SU-DHL-6 (cell line): ENCODE results near the gene PRCD.
"Not testable (repeated sequence)": the region's sequence is repeated elsewhere in the genome, so short reads cannot be mapped to it uniquely, and the experiment has no call there.

Source experiments
- H2AFZ ChIP-seq: fragments of 200-600 bp; sonication (generic); 2 replicates; pipeline ENCODE4 v1.6.1; 2014; ENCODE audit warnings: low read depth, mild to moderate bottlenecking, moderate library complexity, mixed read lengths, antibody characterized with exemption, low read length; ENCODE audit not compliant: severe bottlenecking
- H3F3A ChIP-seq: fragments of 200-600 bp; shearing (Covaris generic); 2 replicates; pipeline ENCODE4 v1.6.0; 2016; ENCODE audit warnings: antibody characterized with exemption, mild to moderate bottlenecking; ENCODE audit not compliant: insufficient read depth
- H3K27ac ChIP-seq: fragments of 200-600 bp; sonication (generic); 2 replicates; pipeline ENCODE4 v1.5.1; 2016; ENCODE audit warnings: low read depth, mild to moderate bottlenecking, low read length, moderate library complexity, mixed read lengths
- H3K27me3 ChIP-seq: fragments of 200-600 bp; sonication (generic), shearing (Covaris generic); 2 replicates; pipeline ENCODE4 v1.6.0; 2014; ENCODE audit warnings: mild to moderate bottlenecking, low read length
- H3K36me3 ChIP-seq: fragments of 200-600 bp; sonication (generic); 2 replicates; pipeline ENCODE4 v1.6.1; 2014; ENCODE audit warnings: mild to moderate bottlenecking, low read length, mixed read lengths
- H3K4me2 ChIP-seq: fragments of 300-600, 200-600 bp; shearing (Covaris generic), sonication (generic); 2 replicates; pipeline ENCODE4 v1.6.0; 2014; ENCODE audit warnings: low read length, low read depth, mild to moderate bottlenecking; ENCODE audit not compliant: poor library complexity, severe bottlenecking
- H3K4me3 ChIP-seq: fragments of 200-600 bp; sonication (generic); 2 replicates; pipeline ENCODE4 v1.5.1; 2014; ENCODE audit warnings: antibody characterized with exemption, low read length, mild to moderate bottlenecking, mixed read lengths; ENCODE audit not compliant: insufficient read depth, poor library complexity, severe bottlenecking
- H3K79me2 ChIP-seq: fragments of 200-600 bp; sonication (generic); 2 replicates; pipeline ENCODE4 v1.6.1; 2014; ENCODE audit warnings: mild to moderate bottlenecking, low read length, moderate library complexity; ENCODE audit not compliant: insufficient read depth
- H3K9ac ChIP-seq: fragments of 200-600 bp; sonication (generic); 2 replicates; pipeline ENCODE4 v1.7.0; 2014; ENCODE audit warnings: mild to moderate bottlenecking, low read length
- H3K9me2 ChIP-seq: fragments of 200-600 bp; sonication (generic); replicated peaks from 2 replicates; pipeline ENCODE4 v1.6.1; 2014; ENCODE audit warnings: low read length; ENCODE audit not compliant: insufficient read depth
- H3K9me3 ChIP-seq: fragments of 200-600 bp; sonication (generic); 2 replicates; pipeline ENCODE4 v1.6.1; 2014; ENCODE audit warnings: low read length, mixed read lengths; ENCODE audit not compliant: insufficient read depth
- H4K20me1 ChIP-seq: fragments of 200-600 bp; sonication (generic); 2 replicates; pipeline ENCODE4 v1.6.1; 2014; ENCODE audit warnings: low read depth, mild to moderate bottlenecking, antibody characterized with exemption, low read length, moderate library complexity, mixed read lengths
- CTCF ChIP-seq: fragments of 200-600 bp; sonication (generic); IDR thresholded peaks from one replicate; pipeline ENCODE4 v1.5.1; 2017; ENCODE audit warnings: antibody characterized with exemption, mild to moderate bottlenecking, low read length, moderate library complexity; ENCODE audit not compliant: insufficient read depth, poor library complexity, severe bottlenecking
- EZH2phosphoT487 ChIP-seq: fragments of 200-600 bp; sonication (generic), shearing (Covaris generic); conservative IDR thresholded peaks from 2 replicates; pipeline ENCODE4 v1.6.1; 2018; ENCODE audit warnings: mild to moderate bottlenecking, antibody characterized with exemption, low read length, moderate library complexity, mixed read lengths

PRCD gene

DNA sequence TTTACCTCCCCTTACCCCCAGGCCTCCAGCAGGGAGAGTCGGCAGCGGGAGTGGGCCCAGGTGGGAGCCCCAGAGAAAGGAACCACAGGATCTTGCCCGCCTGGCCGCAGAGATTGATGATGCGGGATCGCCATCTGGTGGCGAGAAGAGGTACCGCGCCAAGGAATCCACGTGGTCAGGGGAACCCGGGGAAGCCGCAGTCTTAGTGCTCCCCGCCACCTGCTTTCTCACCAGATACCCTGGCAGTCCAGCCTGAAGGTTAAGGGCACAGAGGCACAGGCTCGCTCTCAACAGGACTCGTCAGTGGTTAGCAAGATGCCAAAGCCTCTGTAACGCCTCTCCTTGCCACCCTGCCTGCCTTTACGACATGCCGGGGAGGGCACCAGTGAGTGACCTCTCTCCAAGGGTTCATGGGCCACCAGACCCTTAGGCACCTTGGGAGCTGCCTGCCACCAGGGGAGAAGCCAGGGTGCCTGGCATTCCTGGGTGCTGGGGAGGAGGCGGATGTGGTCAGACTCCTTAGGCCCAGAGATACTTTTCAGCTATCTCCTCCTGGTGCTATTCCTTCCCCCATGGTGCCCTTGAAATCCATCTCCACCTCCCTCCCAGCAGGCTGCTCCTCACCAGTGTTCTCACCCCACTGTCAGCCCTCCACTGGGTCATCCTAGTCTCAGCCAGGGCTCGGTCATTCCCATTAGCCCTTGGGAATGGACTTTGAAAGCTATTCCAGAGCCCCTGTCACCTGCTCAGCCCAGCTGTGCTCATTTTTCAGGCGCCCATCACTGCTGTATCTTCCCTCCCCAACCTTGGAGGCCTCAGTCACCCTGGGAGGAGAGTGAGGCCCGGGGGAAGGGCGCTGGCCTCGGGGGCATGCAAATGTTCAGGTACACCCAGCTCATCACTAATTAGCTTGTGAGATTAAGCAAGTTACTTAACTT, 33.2 kb upstream of the PRCD start:
- Histone ChIP-seq H3K27me3 (no peaks in the 10 kb centered on the region), H3K4me2 (no peak overlapping the region), H3K4me3 (no peak overlapping the region), H3K9ac (peak overlapping the region; percentile 18; the same call in 1 of the 2 replicates), H4K20me1 (no peaks in the 10 kb centered on the region), H3K9me3 (no peaks in the 10 kb centered on the region), H2AFZ (peak overlapping the region; percentile 57), H3K9me2 (no peaks in the 10 kb centered on the region), H3F3A (no peaks in the 10 kb centered on the region), H3K36me3 (no peaks in the 10 kb centered on the region), H3K27ac (no peak overlapping the region), H3K79me2 (no peaks in the 10 kb centered on the region)
- TF ChIP-seq EZH2phosphoT487 = no peak
- TF ChIP-seq CTCF = peak; percentile 75

GRCh38 chr17:76508472-76509063, 31.3 kb upstream of the PRCD start:
- not testable (repeated sequence) for H3K27me3 ChIP-seq, H3K9ac ChIP-seq, H3K4me3 ChIP-seq, H3K9me3 ChIP-seq, H3K36me3 ChIP-seq, H2AFZ ChIP-seq, H3K27ac ChIP-seq, H3K4me2 ChIP-seq, H4K20me1 ChIP-seq, H3F3A ChIP-seq, H3K79me2 ChIP-seq, H3K9me2 ChIP-seq

GRCh38 chr17:76510831-76511244, 29.0 kb upstream of the PRCD start:
- Histone ChIP-seq H3K36me3 (no peaks in the 10 kb centered on the region), H3K9ac (no peak overlapping the region), H4K20me1 (no peaks in the 10 kb centered on the region), H2AFZ (no peak overlapping the region), H3F3A (no peaks in the 10 kb centered on the region), H3K9me3 (no peaks in the 10 kb centered on the region), H3K4me2 (no peak overlapping the region), H3K9me2 (no peaks in the 10 kb centered on the region), H3K27me3 (no peaks in the 10 kb centered on the region), H3K4me3 (no peak overlapping the region), H3K27ac (no peak overlapping the region), H3K79me2 (no peaks in the 10 kb centered on the region)
- TF ChIP-seq EZH2phosphoT487 (no peak), CTCF (no peak)
